ENCODE measurements around the gene ZNFX1.

ZNFX1 gene

GRCh38 chr20:49219924-49220831 lies 57.7 kb downstream of the ZNFX1 start:
- no peak for TF ChIP-seq CTCF (IDR thresholded peaks at IDR 0.05)

GRCh38 chr20:49219091-49219923 lies 58.5 kb downstream of the ZNFX1 start, which contains the start of gene DDX27:
Gene DDX27 (plus strand): TSS chr20:49219416. CDS start chr20:49219449, 33 bp downstream.
- TF ChIP-seq CTCF (IDR thresholded peaks at IDR 0.05), result no peak

GRCh38 chr20:49216991-49217578 lies 60.8 kb downstream of the ZNFX1 start:
- peak; percentile 69 for TF ChIP-seq CTCF (IDR thresholded peaks at IDR 0.05)

GRCh38 chr20:49215232-49215631 lies 62.6 kb downstream of the ZNFX1 start:
- TF ChIP-seq CTCF (IDR thresholded peaks at IDR 0.05), result no peak

GRCh38 chr20:49214571-49214970 lies 63.3 kb downstream of the ZNFX1 start:
- TF ChIP-seq CTCF (IDR thresholded peaks at IDR 0.05), result no peak

- no peak for TF ChIP-seq CTCF (IDR thresholded peaks at IDR 0.05)
Observed at GRCh38 chr20:49210757-49211110, 67.1 kb downstream of the ZNFX1 start.

- no peak for TF ChIP-seq CTCF (IDR thresholded peaks at IDR 0.05)
Observed at GRCh38 chr20:49210101-49210756, 67.6 kb downstream of the ZNFX1 start.
